Activated CD4-positive, alpha-beta T cell treated with anti-CD3 and anti-CD28 coated beads, Interleukin-2, amount 10 ng/mL, durations not matched to agents 7 days and 5 days (primary cell): ENCODE data around the gene MICALL2. TPM values are rescaled to one million over a fixed set of nuclear protein-coding genes. Genes with fewer than 3 reads are reported as not detected.
A peak's percentile ranks its signal among the peaks of the same experiment; 100 is the strongest.

ENCODE experiments used
- CTCF ChIA-PET: fragments of 350-600 bp; sonication (Branson Sonifier 250); formaldehyde crosslinking; loops from one replicate; lab custom pipeline; 2021; ENCODE audit warnings: antibody characterized with exemption; lab: Charles Lee
- POLR2A ChIA-PET: fragments of 350-600 bp; sonication (Branson Sonifier 250); formaldehyde crosslinking; loops from one replicate; lab custom pipeline; 2021; ENCODE audit warnings: antibody characterized with exemption; lab: Charles Lee
- DNase-seq: peaks from one replicate; pipeline ENCODE4 v3.0.0-alpha.2; 2020
- H3K27ac Mint-ChIP-seq: one replicate; pipeline ENCODE4 v1.8.0; 2021; ENCODE audit warnings: mild to moderate bottlenecking, moderate library complexity, mixed read lengths
- H3K27me3 Mint-ChIP-seq: one replicate; pipeline ENCODE4 v1.8.0; 2021; ENCODE audit warnings: mixed read lengths
- H3K36me3 Mint-ChIP-seq: one replicate; pipeline ENCODE4 v1.8.0; 2021; ENCODE audit warnings: low read depth, mixed read lengths
- H3K4me1 Mint-ChIP-seq: one replicate; pipeline ENCODE4 v1.8.0; 2021; ENCODE audit warnings: mixed read lengths
- H3K4me3 Mint-ChIP-seq: one replicate; pipeline ENCODE4 v1.8.0; 2021; ENCODE audit warnings: mild to moderate bottlenecking, moderate library complexity, mixed read lengths
- H3K9me3 Mint-ChIP-seq: one replicate; pipeline ENCODE4 v1.8.0; 2021; ENCODE audit warnings: mixed read lengths
- total RNA-seq, 2 experiments: library from RNA; stranded (reverse); gene quantifications; one replicate each; pipeline ENCODE4 v1.2.3, GENCODE V29; 2021

The MICALL2 gene
- total RNA-seq, 2 experiments from 2014 or later, result 2.1 to 2.7 TPM

GRCh38 chr7:1475393-1475792, 16.1 kb upstream of the MICALL2 start:
- CTCF ChIA-PET, result no interaction called here
- POLR2A ChIA-PET, result no interaction called here
- no peaks in the 10 kb centered on the region for H3K9me3 Mint-ChIP-seq
- DNase-seq, result no peak
- no peaks in the 10 kb centered on the region for H3K27me3 Mint-ChIP-seq
- no peak overlapping the region for H3K27ac Mint-ChIP-seq
- H3K4me1 Mint-ChIP-seq, result peaks cover 11% of the 10 kb centered on the region
- no peak overlapping the region for H3K4me3 Mint-ChIP-seq
- H3K36me3 Mint-ChIP-seq, result peaks cover 6% of the 10 kb centered on the region

GRCh38 chr7:1474736-1475135, 15.5 kb upstream of the MICALL2 start:
- peaks cover 6% of the 10 kb centered on the region for H3K36me3 Mint-ChIP-seq
- CTCF ChIA-PET, result interaction anchor here (0.6 to 2.1 kb wide), 14 partner anchors 9 to 509 kb away, joined by 3 to 10 read pairs (median 4); no protein-coding TSS in a partner anchor
- H3K9me3 Mint-ChIP-seq, result no peaks in the 10 kb centered on the region
- peaks cover 11% of the 10 kb centered on the region for H3K4me1 Mint-ChIP-seq
- no peak overlapping the region for H3K27ac Mint-ChIP-seq
- no peak for DNase-seq
- no peaks in the 10 kb centered on the region for H3K27me3 Mint-ChIP-seq
- POLR2A ChIA-PET, result no interaction called here
- no peak overlapping the region for H3K4me3 Mint-ChIP-seq

- H3K4me1 Mint-ChIP-seq, result peaks cover 11% of the 10 kb centered on the region
- H3K27ac Mint-ChIP-seq, result peak overlapping the region; percentile 46
- H3K4me3 Mint-ChIP-seq, result no peak overlapping the region
- no peaks in the 10 kb centered on the region for H3K27me3 Mint-ChIP-seq
- ChIA-PET CTCF (interaction anchor here (0.6 to 2.1 kb wide), 16 partner anchors 9 to 508 kb away, joined by 3 to 10 read pairs (median 4); no protein-coding TSS in a partner anchor), POLR2A (no interaction called here)
- peak; percentile 89 for DNase-seq
- no peaks in the 10 kb centered on the region for H3K9me3 Mint-ChIP-seq
- peaks cover 6% of the 10 kb centered on the region for H3K36me3 Mint-ChIP-seq
Measured at GRCh38 chr7:1473864-1474512, 14.7 kb upstream of the MICALL2 start.

- Mint-ChIP-seq H3K27me3 (no peaks in the 10 kb centered on the region), H3K27ac (no peak overlapping the region), H3K36me3 (peaks cover 6% of the 10 kb centered on the region), H3K4me1 (peaks cover 11% of the 10 kb centered on the region), H3K9me3 (no peaks in the 10 kb centered on the region), H3K4me3 (no peak overlapping the region)
- ChIA-PET POLR2A (no interaction called here), CTCF (interaction anchor here (1.0 kb wide), 1 partner anchor 15 kb away, joined by 3 read pairs; no protein-coding TSS in a partner anchor)
- no peak for DNase-seq
Measured at GRCh38 chr7:1470901-1471300, 11.6 kb upstream of the MICALL2 start.

GRCh38 chr7:1468643-1469298, 9.5 kb upstream of the MICALL2 start:
- H3K9me3 Mint-ChIP-seq, result no peaks in the 10 kb centered on the region
- ChIA-PET CTCF (no interaction called here), POLR2A (no interaction called here)
- H3K4me3 Mint-ChIP-seq, result no peak overlapping the region
- peaks cover 2% of the 10 kb centered on the region for H3K36me3 Mint-ChIP-seq
- H3K27me3 Mint-ChIP-seq, result no peaks in the 10 kb centered on the region
- H3K4me1 Mint-ChIP-seq, result peaks cover 3% of the 10 kb centered on the region
- no peak for DNase-seq
- H3K27ac Mint-ChIP-seq, result no peak overlapping the region

- ChIA-PET POLR2A (no interaction called here), CTCF (no interaction called here)
- Mint-ChIP-seq H3K36me3 (peaks cover 2% of the 10 kb centered on the region), H3K4me1 (peaks cover 2% of the 10 kb centered on the region), H3K4me3 (no peak overlapping the region), H3K9me3 (no peaks in the 10 kb centered on the region), H3K27ac (peak overlapping the region; percentile 64), H3K27me3 (no peaks in the 10 kb centered on the region)
- DNase-seq, result no peak
Measured at GRCh38 chr7:1468203-1468602, 8.9 kb upstream of the MICALL2 start.

- H3K27me3 Mint-ChIP-seq, result no peaks in the 10 kb centered on the region
- no peaks in the 10 kb centered on the region for H3K9me3 Mint-ChIP-seq
- H3K4me1 Mint-ChIP-seq, result peaks cover 5% of the 10 kb centered on the region
- no peak overlapping the region for H3K4me3 Mint-ChIP-seq
- DNase-seq, result no peak
- CTCF ChIA-PET, result no interaction called here
- H3K36me3 Mint-ChIP-seq, result no peaks in the 10 kb centered on the region
- POLR2A ChIA-PET, result no interaction called here
- H3K27ac Mint-ChIP-seq, result no peak overlapping the region
Measured at GRCh38 chr7:1466524-1467271, 7.4 kb upstream of the MICALL2 start.

GRCh38 chr7:1464694-1465093, 5.4 kb upstream of the MICALL2 start:
- POLR2A ChIA-PET, result no interaction called here
- Mint-ChIP-seq H3K4me3 (no peak overlapping the region), H3K27ac (no peak overlapping the region), H3K36me3 (no peaks in the 10 kb centered on the region), H3K27me3 (no peaks in the 10 kb centered on the region), H3K9me3 (no peaks in the 10 kb centered on the region), H3K4me1 (peaks cover 13% of the 10 kb centered on the region)
- no peak for DNase-seq
- CTCF ChIA-PET, result no interaction called here

GRCh38 chr7:1463676-1464223, 4.5 kb upstream of the MICALL2 start:
- no peaks in the 10 kb centered on the region for H3K36me3 Mint-ChIP-seq
- H3K4me3 Mint-ChIP-seq, result no peak overlapping the region
- POLR2A ChIA-PET, result no interaction called here
- CTCF ChIA-PET, result interaction anchor here (0.6 kb wide), 2 partner anchors 43 to 1204 kb away, joined by 4 to 5 read pairs; no protein-coding TSS in a partner anchor
- no peak overlapping the region for H3K27ac Mint-ChIP-seq
- no peaks in the 10 kb centered on the region for H3K9me3 Mint-ChIP-seq
- H3K4me1 Mint-ChIP-seq, result peaks cover 13% of the 10 kb centered on the region
- no peak for DNase-seq
- H3K27me3 Mint-ChIP-seq, result no peaks in the 10 kb centered on the region

GRCh38 chr7:1461646-1462375, 2.5 kb upstream of the MICALL2 start:
- H3K27ac Mint-ChIP-seq, result no peak overlapping the region
- H3K27me3 Mint-ChIP-seq, result no peaks in the 10 kb centered on the region
- CTCF ChIA-PET, result no interaction called here
- no peak for DNase-seq
- H3K4me1 Mint-ChIP-seq, result peaks cover 17% of the 10 kb centered on the region
- no peaks in the 10 kb centered on the region for H3K9me3 Mint-ChIP-seq
- no peak overlapping the region for H3K4me3 Mint-ChIP-seq
- no peaks in the 10 kb centered on the region for H3K36me3 Mint-ChIP-seq
- POLR2A ChIA-PET, result no interaction called here

GRCh38 chr7:1460821-1461645, 1.8 kb upstream of the MICALL2 start:
- H3K27ac Mint-ChIP-seq, result no peak overlapping the region
- ChIA-PET POLR2A (no interaction called here), CTCF (interaction anchor here (1.4 kb wide), 1 partner anchor 13 kb away, joined by 7 read pairs; no protein-coding TSS in a partner anchor)
- H3K9me3 Mint-ChIP-seq, result no peaks in the 10 kb centered on the region
- no peaks in the 10 kb centered on the region for H3K36me3 Mint-ChIP-seq
- no peak overlapping the region for H3K4me3 Mint-ChIP-seq
- DNase-seq, result no peak
- H3K27me3 Mint-ChIP-seq, result no peaks in the 10 kb centered on the region
- H3K4me1 Mint-ChIP-seq, result peaks cover 17% of the 10 kb centered on the region
